A549 (cell line): ENCODE measurements around the gene ABCA3. TPM values are rescaled to one million over a fixed set of nuclear protein-coding genes. Genes with fewer than 3 reads are reported as not detected.

ENCODE experiments used
- ATAC-seq, 2 experiments: fragments of 200-7000 bp in 1 of 2; fragments of >200 bp in 1 of 2; cut with Nextera tagmentation in 1 of 2; cut with Tn5 transposase in 1 of 2; 3 replicates each; pipeline versions ENCODE4 v1.8.0 to v1.9.1; 2018 to 2020; ENCODE audit warnings: mild to moderate bottlenecking in 1 of 2, moderate library complexity in 1 of 2
- CTCF ChIA-PET: fragments of 300-600 bp; sonication (Branson Sonifier 250); formaldehyde crosslinking; extraction: SDS; loops from one replicate; lab custom pipeline; 2021; ENCODE audit warnings: antibody characterized with exemption, inconsistent platforms; lab: Yijun Ruan, JAX
- POLR2A ChIA-PET: fragments of 350-600 bp; formaldehyde crosslinking; extraction: SDS; loops from one replicate; lab custom pipeline; 2021; ENCODE audit warnings: antibody characterized with exemption, inconsistent platforms; lab: Yijun Ruan, JAX
- DNase-seq, 2 experiments: peaks; one replicate each; pipeline versions ENCODE4 v3.0.0 to v3.0.0-alpha.2; 2011 to 2016; ENCODE audit warnings: low read depth in 1 of 2, low spot score in 1 of 2
- FAIRE-seq: peaks from 2 replicates; lab custom pipeline; 2011; peaks lifted over from hg19 to GRCh38; lab: Jason Lieb, UNC
- H3K27ac ChIP-seq, 2 experiments: fragments of >200 bp; sonication (Bioruptor Twin); formaldehyde crosslinking; 3 replicates each; pipeline ENCODE4 v1.5.1; 2016 to 2017
- H3K4me1 ChIP-seq: fragments of >200 bp; sonication (Bioruptor Twin); formaldehyde crosslinking; 3 replicates; pipeline ENCODE4 v1.6.1; 2016
- H3K4me2 ChIP-seq: fragments of >200 bp; sonication (Bioruptor Twin); formaldehyde crosslinking; 3 replicates; pipeline ENCODE4 v1.6.1; 2016
- H3K4me3 ChIP-seq: fragments of >200 bp; sonication (Bioruptor Twin); formaldehyde crosslinking; 3 replicates; pipeline ENCODE4 v1.5.1; 2016
- H3K9me3 ChIP-seq: fragments of >200 bp; sonication (Bioruptor Twin); formaldehyde crosslinking; 3 replicates; pipeline ENCODE4 v1.6.1; 2016
- CBX8 ChIP-seq: fragments of 200-600 bp; sonication (generic); IDR thresholded peaks from 2 replicates; pipeline ENCODE4 v1.6.1; 2016
- CEBPB ChIP-seq, 2 experiments: fragments of >200 bp in 1 of 2; sonication (Bioruptor Twin) in 1 of 2; formaldehyde crosslinking in 1 of 2; IDR thresholded peaks; 2 replicates each; pipeline ENCODE4 v1.6.1; 2012 to 2016
- CHD2 ChIP-seq: fragments of 150-350 bp; IDR thresholded peaks from 2 replicates; pipeline ENCODE4 v1.6.1; 2014; ENCODE audit warnings: low read length; ENCODE audit not compliant: partially characterized antibody
- EHMT2 ChIP-seq: fragments of 200-600 bp; sonication (generic); IDR thresholded peaks from 2 replicates; pipeline ENCODE4 v1.6.1; 2016; ENCODE audit warnings: antibody characterized with exemption, low read depth, mild to moderate bottlenecking, moderate library complexity
- EP300 ChIP-seq, 2 experiments: fragments of >200 bp; sonication (Bioruptor Twin); formaldehyde crosslinking; IDR thresholded peaks; 2 replicates in 1 of 2; 3 replicates in 1 of 2; pipeline ENCODE4 v1.6.1; 2016 to 2017
- ESRRA ChIP-seq: fragments of 150-350 bp; IDR thresholded peaks from 2 replicates; pipeline ENCODE4 v1.6.1; 2014; ENCODE audit warnings: mild to moderate bottlenecking, low read length, borderline replicate concordance
- FOSB ChIP-seq: fragments of 250-450 bp; sonication (Bioruptor Pico); IDR thresholded peaks from 2 replicates; pipeline ENCODE4 v1.5.0; 2020; ENCODE audit warnings: mild to moderate bottlenecking, moderate library complexity
- FOSL2 ChIP-seq, 2 experiments: fragments of 450-650 bp in 1 of 2; fragments of >200 bp in 1 of 2; sonication (Bioruptor Twin) in 1 of 2; formaldehyde crosslinking; IDR thresholded peaks; 2 replicates each; pipeline versions ENCODE4 v1.5.0 to v1.6.1; 2016 to 2020; ENCODE audit warnings: mild to moderate bottlenecking in 1 of 2, moderate library complexity in 1 of 2
- FOXS1 ChIP-seq: fragments of 250-450 bp; sonication (Bioruptor Pico); IDR thresholded peaks from 2 replicates; pipeline ENCODE4 v1.5.0; 2020; ENCODE audit warnings: mild to moderate bottlenecking, moderate library complexity
- GATA3 ChIP-seq: IDR thresholded peaks from 2 replicates; pipeline ENCODE4 v1.6.1; 2012; ENCODE audit warnings: borderline replicate concordance
- HES2 ChIP-seq: fragments of >200 bp; sonication (Bioruptor Twin); formaldehyde crosslinking; IDR thresholded peaks from 2 replicates; pipeline ENCODE4 v1.6.1; 2016
- HOXB5 ChIP-seq: fragments of 250-450 bp; sonication (Bioruptor Pico); IDR thresholded peaks from 2 replicates; pipeline ENCODE4 v1.5.0; 2020; ENCODE audit warnings: mild to moderate bottlenecking, moderate library complexity
- JUN ChIP-seq, 2 experiments: fragments of >200 bp; sonication (Bioruptor Twin); formaldehyde crosslinking; IDR thresholded peaks; 2 replicates in 1 of 2; 3 replicates in 1 of 2; pipeline ENCODE4 v1.6.1; 2016 to 2017
- KDM1A ChIP-seq: fragments of 200-600 bp; sonication (generic); IDR thresholded peaks from 2 replicates; pipeline ENCODE4 v1.6.1; 2016; ENCODE audit warnings: low read depth, mild to moderate bottlenecking
- MAX ChIP-seq: IDR thresholded peaks from 2 replicates; pipeline ENCODE4 v1.6.1; 2012
- NR3C1 ChIP-seq: fragments of >200 bp; sonication (Bioruptor Twin); formaldehyde crosslinking; IDR thresholded peaks from 3 replicates; pipeline ENCODE4 v1.6.1; 2017
- PHF8 ChIP-seq: fragments of 200-600 bp; sonication (generic); IDR thresholded peaks from 2 replicates; pipeline ENCODE4 v1.6.1; 2016; ENCODE audit warnings: low read depth, mild to moderate bottlenecking, antibody characterized with exemption, moderate library complexity, borderline replicate concordance
- POLR2A ChIP-seq: IDR thresholded peaks from 2 replicates; pipeline ENCODE4 v1.6.1; 2012; ENCODE audit warnings: mild to moderate bottlenecking, low read length
- RARB ChIP-seq: fragments of 250-450 bp; sonication (Bioruptor Pico); IDR thresholded peaks from 2 replicates; pipeline ENCODE4 v1.8.0; 2021; ENCODE audit warnings: mild to moderate bottlenecking, moderate library complexity
- RCOR1 ChIP-seq: fragments of 150-350 bp; IDR thresholded peaks from 2 replicates; pipeline ENCODE4 v1.6.1; 2014; ENCODE audit warnings: antibody characterized with exemption, low read length, low read depth
- SREBF2 ChIP-seq: fragments of 450-650 bp; IDR thresholded peaks from 2 replicates; pipeline ENCODE4 v1.6.1; 2014; ENCODE audit warnings: mild to moderate bottlenecking, moderate library complexity
- TFCP2L1 ChIP-seq: fragments of 250-450 bp; sonication (Bioruptor Pico); IDR thresholded peaks from 2 replicates; pipeline ENCODE4 v1.5.0; 2021; ENCODE audit warnings: mild to moderate bottlenecking
- WGBS: methylation state at CpG from one replicate; pipeline ENCODE4 v1.1.6; 2017; ENCODE audit errors: missing lambda C conversion rate; 5-methylcytosine and 5-hydroxymethylcytosine counted together
- polyA plus RNA-seq, 4 experiments: library from polyadenylated mRNA; depleted of rRNA in 3 of 4; stranded (reverse); fragments of >200 nt; fragmentation: RNase III in 1 of 4; extraction: RNeasy Plus Mini Kit Qiagen cat#74134 plus additional on column Dnase treatment in 1 of 4; gene quantifications; 2 replicates in 3 of 4; 3 replicates in 1 of 4; pipeline ENCODE4 v1.2.3, GENCODE V29; 2011 to 2017
- TF ChIP-seq, protein P1 (sequence below): fragments of 450-650 bp; IDR thresholded peaks from 2 replicates; pipeline ENCODE4 v1.6.1; 2014; ENCODE audit warnings: antibody characterized with exemption
- TF ChIP-seq, protein P2 (sequence below): fragments of 250-450 bp; sonication (Bioruptor Pico); IDR thresholded peaks from 2 replicates; pipeline ENCODE4 v1.5.0; 2021; ENCODE audit warnings: mild to moderate bottlenecking, moderate library complexity, borderline replicate concordance

Gene ABCA3
- polyA plus RNA-seq, 2 of the 4 experiments (the other 2 are of a cell fraction): 6.4 to 9.9 TPM

GRCh38 chr16:2292221-2292620 lies 48.3 kb downstream of the ABCA3 start:
- WGBS: 85% methylated on average over 9 of the region's 9 CpGs
- CTCF ChIA-PET: interaction anchor here (0.6 to 1.8 kb wide), 5 partner anchors 11 to 1790 kb away, joined by 3 to 6 read pairs (median 4); no protein-coding TSS in a partner anchor
- H3K4me2 ChIP-seq: no peak overlapping the region
- POLR2A ChIA-PET: no interaction called here
- ATAC-seq (no peak), FAIRE-seq (no peak), DNase-seq (no peak)
- no peaks in the 10 kb centered on the region for H3K4me1 ChIP-seq
- no peak overlapping the region for H3K27ac ChIP-seq
- no peak overlapping the region for H3K4me3 ChIP-seq
- H3K9me3 ChIP-seq: no peaks in the 10 kb centered on the region
- TF ChIP-seq EHMT2 (no peak), MAX (no peak), GATA3 (no peak), PHF8 (no peak), CEBPB (IDR thresholded peaks at IDR 0.05) (no peak), CHD2 (no peak), TFCP2L1 (CRISPR knock-in tag) (no peak), POLR2A (no peak), ESRRA (no peak), CBX8 (no peak), FOSL2 (IDR thresholded peaks at IDR 0.05) (no peak), FOSL2 (CRISPR knock-in tag; IDR thresholded peaks at IDR 0.05) (no peak), RARB (CRISPR knock-in tag) (no peak)
- TF ChIP-seq, protein P1, sequence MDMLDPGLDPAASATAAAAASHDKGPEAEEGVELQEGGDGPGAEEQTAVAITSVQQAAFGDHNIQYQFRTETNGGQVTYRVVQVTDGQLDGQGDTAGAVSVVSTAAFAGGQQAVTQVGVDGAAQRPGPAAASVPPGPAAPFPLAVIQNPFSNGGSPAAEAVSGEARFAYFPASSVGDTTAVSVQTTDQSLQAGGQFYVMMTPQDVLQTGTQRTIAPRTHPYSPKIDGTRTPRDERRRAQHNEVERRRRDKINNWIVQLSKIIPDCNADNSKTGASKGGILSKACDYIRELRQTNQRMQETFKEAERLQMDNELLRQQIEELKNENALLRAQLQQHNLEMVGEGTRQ: no peak

DNA sequence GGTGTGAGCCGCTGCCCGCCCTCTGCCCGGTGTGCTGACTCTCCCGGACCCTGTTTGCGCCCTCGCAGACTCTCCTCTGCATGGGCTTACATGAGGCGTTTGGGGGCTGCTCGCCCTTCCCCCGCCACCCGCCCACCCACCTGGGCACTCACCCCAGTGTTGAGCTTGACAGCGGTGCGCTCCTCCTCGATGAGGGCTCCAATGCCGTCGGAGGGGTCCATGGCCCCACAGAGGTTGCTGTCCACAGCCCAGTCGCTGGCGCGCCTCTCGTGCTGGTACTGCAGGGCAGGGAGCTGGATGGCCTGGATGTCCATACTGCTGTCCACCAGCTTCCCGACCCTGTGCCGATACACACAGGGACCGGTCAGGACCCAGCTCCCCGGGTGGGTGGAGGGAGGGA lies 51.2 kb downstream of the ABCA3 start:
- H3K9me3 ChIP-seq: no peaks in the 10 kb centered on the region
- POLR2A ChIA-PET: no interaction called here
- no peak for DNase-seq
- TF ChIP-seq JUN (IDR thresholded peaks at IDR 0.05) (no peak), RCOR1 (no peak), SREBF2 (no peak), HES2 (no peak), CHD2 (no peak), RARB (CRISPR knock-in tag) (no peak), EP300 (IDR thresholded peaks at IDR 0.05) (no peak), GATA3 (no peak), FOXS1 (CRISPR knock-in tag) (no peak)
- TF ChIP-seq, protein P2, sequence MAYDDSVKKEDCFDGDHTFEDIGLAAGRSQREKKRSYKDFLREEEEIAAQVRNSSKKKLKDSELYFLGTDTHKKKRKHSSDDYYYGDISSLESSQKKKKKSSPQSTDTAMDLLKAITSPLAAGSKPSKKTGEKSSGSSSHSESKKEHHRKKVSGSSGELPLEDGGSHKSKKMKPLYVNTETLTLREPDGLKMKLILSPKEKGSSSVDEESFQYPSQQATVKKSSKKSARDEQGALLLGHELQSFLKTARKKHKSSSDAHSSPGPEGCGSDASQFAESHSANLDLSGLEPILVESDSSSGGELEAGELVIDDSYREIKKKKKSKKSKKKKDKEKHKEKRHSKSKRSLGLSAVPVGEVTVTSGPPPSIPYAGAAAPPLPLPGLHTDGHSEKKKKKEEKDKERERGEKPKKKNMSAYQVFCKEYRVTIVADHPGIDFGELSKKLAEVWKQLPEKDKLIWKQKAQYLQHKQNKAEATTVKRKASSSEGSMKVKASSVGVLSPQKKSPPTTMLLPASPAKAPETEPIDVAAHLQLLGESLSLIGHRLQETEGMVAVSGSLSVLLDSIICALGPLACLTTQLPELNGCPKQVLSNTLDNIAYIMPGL: no peak
- ATAC-seq: no peak
- no peak overlapping the region for H3K4me2 ChIP-seq
- H3K4me3 ChIP-seq: no peak overlapping the region
- CTCF ChIA-PET: interaction anchor here (0.9 to 2.3 kb wide), 5 partner anchors 10 to 212 kb away, joined by 3 to 10 read pairs (median 3); partner anchors contain the start of gene ABCA3
- no peak overlapping the region for H3K27ac ChIP-seq
- 98% methylated on average over 13 of the region's 23 CpGs for WGBS
- no peak for FAIRE-seq
- H3K4me1 ChIP-seq: no peaks in the 10 kb centered on the region

- 90% methylated on average over 8 of the region's 8 CpGs for WGBS
- Histone ChIP-seq H3K4me1 (no peaks in the 10 kb centered on the region), H3K4me3 (no peak overlapping the region), H3K4me2 (no peak overlapping the region), H3K27ac (no peak overlapping the region)
- POLR2A ChIA-PET: no interaction called here
- ATAC-seq: no peak
- no peak for TF ChIP-seq HOXB5 (CRISPR knock-in tag)
- TF ChIP-seq NR3C1: no peak
- TF ChIP-seq FOSB (CRISPR knock-in tag): no peak
- TF ChIP-seq SREBF2: no peak
- no peak for TF ChIP-seq KDM1A
- no peak for TF ChIP-seq FOSL2 (IDR thresholded peaks at IDR 0.05)
- TF ChIP-seq FOSL2 (CRISPR knock-in tag; IDR thresholded peaks at IDR 0.05): no peak
- TF ChIP-seq, all 56 proteins: peak for 0
- no peaks in the 10 kb centered on the region for H3K9me3 ChIP-seq
- FAIRE-seq (no peak), DNase-seq (no peak)
- CTCF ChIA-PET: interaction anchor here (0.6 to 2.3 kb wide), 7 partner anchors 9 to 212 kb away, joined by 3 to 10 read pairs (median 3); partner anchors contain the start of gene ABCA3
These were observed 51.8 kb downstream of the ABCA3 start for GRCh38 chr16:2288726-2289125.
